SK-N-SH (cell line): ENCODE results near the gene G3BP2.

Source experiments
- CHD2 ChIP-seq: fragments of 150-350 bp; IDR thresholded peaks from 2 replicates; pipeline ENCODE4 v1.6.1; 2018; ENCODE audit warnings: low read length; ENCODE audit not compliant: partially characterized antibody
- CTCF ChIP-seq: fragments of 200-600 bp; sonication (generic); IDR thresholded peaks from 2 replicates; pipeline ENCODE4 v1.6.1; 2017; ENCODE audit warnings: antibody characterized with exemption, mild to moderate bottlenecking, moderate library complexity
- EZH2phosphoT487 ChIP-seq: fragments of 200-600 bp; sonication (generic); IDR thresholded peaks from 2 replicates; pipeline ENCODE4 v1.6.1; 2017; ENCODE audit warnings: low read depth, mixed run types, mild to moderate bottlenecking, antibody characterized with exemption, moderate library complexity, borderline replicate concordance
- FOXJ3 ChIP-seq: sonication (generic); formaldehyde crosslinking; IDR thresholded peaks from 2 replicates; pipeline ENCODE4 v1.5.1; 2020; ENCODE audit warnings: mild to moderate bottlenecking, missing genetic modification reagents
- FOXM1 ChIP-seq: IDR thresholded peaks from 2 replicates; pipeline ENCODE4 v1.4.0; 2012; ENCODE audit warnings: low read depth, mild to moderate bottlenecking
- MAX ChIP-seq: IDR thresholded peaks from 2 replicates; pipeline ENCODE4 v1.4.0; 2012; ENCODE audit warnings: low read depth
- MXI1 ChIP-seq: IDR thresholded peaks from 2 replicates; pipeline ENCODE4 v1.6.1; 2012; ENCODE audit warnings: mild to moderate bottlenecking, low read depth, low read length, improper control_type of control experiment
- POLR2AphosphoS5 ChIP-seq: IDR thresholded peaks from 2 replicates; pipeline ENCODE4 v1.6.1; 2012; ENCODE audit warnings: low read depth, low read length
- REST ChIP-seq: IDR thresholded peaks from 2 replicates; pipeline ENCODE4 v1.6.1; 2012; ENCODE audit warnings: mild to moderate bottlenecking, low read depth, low read length, moderate library complexity
- SMC3 ChIP-seq: IDR thresholded peaks from 2 replicates; pipeline ENCODE4 v1.6.1; 2012; ENCODE audit warnings: low read depth, low read length, improper control_type of control experiment
- USF2 ChIP-seq: fragments of 150-350 bp; IDR thresholded peaks from 2 replicates; pipeline ENCODE4 v1.6.1; 2017; ENCODE audit warnings: antibody characterized with exemption, low read length, low read depth, borderline replicate concordance

GRCh38 chr4:75623026-75623425, 50.2 kb downstream of the G3BP2 start:
- TF ChIP-seq MXI1 (no peak), POLR2AphosphoS5 (no peak), CTCF (no peak), MAX (no peak), CHD2 (no peak), REST (no peak), EZH2phosphoT487 (no peak), FOXJ3 (no peak), USF2 (no peak), SMC3 (no peak), FOXM1 (no peak)
